ENCODE data around the gene MMP10. TPM values are rescaled to one million over a fixed set of nuclear protein-coding genes. Genes with fewer than 3 reads are reported as not detected.

Gene MMP10
- polyA plus RNA-seq, 1 donor (not counting 4 experiments of a cell fraction or from before 2014, with no cell fraction given): 19.1 TPM

DNA sequence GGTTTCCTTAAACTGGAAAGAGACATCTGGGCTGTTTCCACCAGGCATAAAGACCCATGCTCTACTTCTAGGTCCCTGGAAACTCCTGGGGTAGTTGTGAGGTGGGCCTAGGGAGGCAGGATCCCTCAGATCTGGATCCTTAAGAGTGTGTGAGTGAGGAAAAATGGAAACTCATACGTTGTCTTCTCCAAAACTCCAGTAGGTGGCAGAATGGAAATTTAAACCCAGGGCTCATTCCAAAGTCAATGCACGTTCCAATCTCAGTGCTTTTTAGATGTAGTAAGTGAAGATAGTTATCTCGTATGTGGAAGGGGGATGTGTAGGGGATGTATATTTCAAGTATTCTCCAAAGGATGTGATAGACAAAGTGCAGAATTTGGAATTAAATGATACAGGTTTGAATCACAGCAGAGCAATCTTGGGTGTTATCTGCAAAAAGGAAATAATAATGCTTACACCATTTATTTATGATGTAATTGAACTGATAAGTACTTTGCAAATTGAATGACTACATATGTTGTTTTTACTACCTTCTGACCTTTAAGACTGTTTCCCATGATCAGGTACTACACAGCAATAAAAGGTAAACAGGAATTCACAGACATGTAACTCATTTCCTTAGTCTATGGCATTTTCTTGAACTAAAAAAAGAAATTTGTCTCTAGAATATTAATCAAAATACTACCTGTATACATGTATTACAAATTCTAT, 30.7 kb upstream of the MMP10 start:
- TF ChIP-seq, protein P1, sequence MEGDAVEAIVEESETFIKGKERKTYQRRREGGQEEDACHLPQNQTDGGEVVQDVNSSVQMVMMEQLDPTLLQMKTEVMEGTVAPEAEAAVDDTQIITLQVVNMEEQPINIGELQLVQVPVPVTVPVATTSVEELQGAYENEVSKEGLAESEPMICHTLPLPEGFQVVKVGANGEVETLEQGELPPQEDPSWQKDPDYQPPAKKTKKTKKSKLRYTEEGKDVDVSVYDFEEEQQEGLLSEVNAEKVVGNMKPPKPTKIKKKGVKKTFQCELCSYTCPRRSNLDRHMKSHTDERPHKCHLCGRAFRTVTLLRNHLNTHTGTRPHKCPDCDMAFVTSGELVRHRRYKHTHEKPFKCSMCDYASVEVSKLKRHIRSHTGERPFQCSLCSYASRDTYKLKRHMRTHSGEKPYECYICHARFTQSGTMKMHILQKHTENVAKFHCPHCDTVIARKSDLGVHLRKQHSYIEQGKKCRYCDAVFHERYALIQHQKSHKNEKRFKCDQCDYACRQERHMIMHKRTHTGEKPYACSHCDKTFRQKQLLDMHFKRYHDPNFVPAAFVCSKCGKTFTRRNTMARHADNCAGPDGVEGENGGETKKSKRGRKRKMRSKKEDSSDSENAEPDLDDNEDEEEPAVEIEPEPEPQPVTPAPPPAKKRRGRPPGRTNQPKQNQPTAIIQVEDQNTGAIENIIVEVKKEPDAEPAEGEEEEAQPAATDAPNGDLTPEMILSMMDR (optimal IDR thresholded peaks at IDR 0.05 in 1 of 3, IDR thresholded peaks at IDR 0.05 in 1 of 3, conservative IDR thresholded peaks at IDR 0.05 in 1 of 3; ENCODE audit: extremely low read depth in 1 of 3, insufficient read depth in 2 of 3, low read length in 3 of 3): peak; percentile 49 to 76 (median 62)
- TF ChIP-seq EZH2 (IDR thresholded peaks at IDR 0.05; ENCODE audit: low read length): no peak
- H3K27ac ChIP-seq (ENCODE audit: control insufficient read depth, insufficient read depth, low read length): no peak overlapping the region
- H3K4me2 ChIP-seq (ENCODE audit: control insufficient read depth, extremely low read depth, insufficient read depth, low read depth, low read length): no peak overlapping the region
- dilution Hi-C loops (cut with MboI; ENCODE audit: extremely low pct_ligation_motif_present, low sequenced_read_pairs): no loop called here
- no peaks in the 10 kb centered on the region for H3K9me1 ChIP-seq (ENCODE audit: control insufficient read depth, extremely low read depth, insufficient read depth, low read length)
- H3K9ac ChIP-seq (ENCODE audit: control insufficient read depth, extremely low read depth, insufficient read depth, low read length): peak overlapping the region; percentile 37
- H3K9me3 ChIP-seq (ENCODE audit: control insufficient read depth, low read depth, low read length): no peaks in the 10 kb centered on the region
- FAIRE-seq (peak; percentile 88), DNase-seq (ENCODE audit: low read depth, low spot score) (no peak)
- no peaks in the 10 kb centered on the region for H3K27me3 ChIP-seq (ENCODE audit: control insufficient read depth, extremely low read depth, insufficient read depth, low read length)
- no peak overlapping the region for H3K4me3 ChIP-seq (ENCODE audit: control insufficient read depth in 2 of 3, extremely low read depth in 1 of 3, insufficient read depth in 2 of 3, low read depth in 1 of 3, low read length in 3 of 3)
- H2AFZ ChIP-seq (ENCODE audit: control insufficient read depth, low read length): peak overlapping the region; percentile 94
- H4K20me1 ChIP-seq (ENCODE audit: control insufficient read depth, extremely low read depth, insufficient read depth, low read length): no peaks in the 10 kb centered on the region
- no peaks in the 10 kb centered on the region for H3K79me2 ChIP-seq (ENCODE audit: control insufficient read depth, insufficient read depth, low read length)
- H3K4me1 ChIP-seq (ENCODE audit: control insufficient read depth, extremely low read depth, insufficient read depth, low read length): peaks cover 14% of the 10 kb centered on the region
- H3K36me3 ChIP-seq (ENCODE audit: control insufficient read depth in 2 of 2, extremely low read depth in 1 of 2, insufficient read depth in 2 of 2, low read length in 2 of 2): no peaks in the 10 kb centered on the region

DNA sequence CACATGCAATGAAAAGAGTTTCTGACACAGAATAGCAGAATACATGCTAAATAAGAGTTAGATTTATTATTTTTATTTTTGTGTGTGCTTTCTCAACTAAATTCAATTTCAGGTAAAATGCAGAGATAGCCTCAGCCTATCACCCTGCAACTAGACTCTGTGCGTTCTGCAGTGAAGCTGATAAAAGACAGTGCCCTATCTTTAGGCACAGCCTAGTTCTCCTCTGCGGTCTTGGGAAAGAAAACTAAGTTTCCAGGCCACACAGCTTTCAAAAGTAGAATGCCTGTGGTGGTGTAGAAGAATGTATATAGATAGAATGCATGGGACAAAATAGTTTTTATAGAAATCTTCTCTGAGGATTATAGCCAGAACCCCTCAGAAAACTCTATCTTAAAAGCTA, 29.5 kb upstream of the MMP10 start:
- TF ChIP-seq EZH2 (IDR thresholded peaks at IDR 0.05; ENCODE audit: low read length): no peak
- TF ChIP-seq, protein P1 (optimal IDR thresholded peaks at IDR 0.05 in 1 of 3, IDR thresholded peaks at IDR 0.05 in 1 of 3, conservative IDR thresholded peaks at IDR 0.05 in 1 of 3; ENCODE audit: extremely low read depth in 1 of 3, insufficient read depth in 2 of 3, low read length in 3 of 3): no peak
- Histone ChIP-seq H3K27me3 (ENCODE audit: control insufficient read depth, extremely low read depth, insufficient read depth, low read length) (no peaks in the 10 kb centered on the region), H3K4me3 (ENCODE audit: control insufficient read depth in 2 of 3, extremely low read depth in 1 of 3, insufficient read depth in 2 of 3, low read depth in 1 of 3, low read length in 3 of 3) (no peak overlapping the region), H4K20me1 (ENCODE audit: control insufficient read depth, extremely low read depth, insufficient read depth, low read length) (no peaks in the 10 kb centered on the region), H3K79me2 (ENCODE audit: control insufficient read depth, insufficient read depth, low read length) (no peaks in the 10 kb centered on the region), H3K9ac (ENCODE audit: control insufficient read depth, extremely low read depth, insufficient read depth, low read length) (no peak overlapping the region), H3K9me3 (ENCODE audit: control insufficient read depth, low read depth, low read length) (no peaks in the 10 kb centered on the region), H3K4me2 (ENCODE audit: control insufficient read depth, extremely low read depth, insufficient read depth, low read depth, low read length) (no peak overlapping the region), H3K9me1 (ENCODE audit: control insufficient read depth, extremely low read depth, insufficient read depth, low read length) (no peaks in the 10 kb centered on the region), H3K27ac (ENCODE audit: control insufficient read depth, insufficient read depth, low read length) (no peak overlapping the region), H2AFZ (ENCODE audit: control insufficient read depth, low read length) (no peak overlapping the region), H3K36me3 (ENCODE audit: control insufficient read depth in 2 of 2, extremely low read depth in 1 of 2, insufficient read depth in 2 of 2, low read length in 2 of 2) (no peaks in the 10 kb centered on the region), H3K4me1 (ENCODE audit: control insufficient read depth, extremely low read depth, insufficient read depth, low read length) (peaks cover 14% of the 10 kb centered on the region)
- FAIRE-seq (no peak), DNase-seq (ENCODE audit: low read depth, low spot score) (no peak)
- dilution Hi-C loops (cut with MboI; ENCODE audit: extremely low pct_ligation_motif_present, low sequenced_read_pairs): no loop called here
